Ovary (tissue), 3 donors: ENCODE measurements around the gene SIRT2.

Experiments used
- POLR2A ChIP-seq: fragments of 450-650 bp; IDR thresholded peaks from one replicate; pipeline ENCODE4 v1.6.1; 2017; ENCODE audit warnings: antibody characterized with exemption, mild to moderate bottlenecking, moderate library complexity
- TF ChIP-seq, protein P1 (sequence below), 3 donors: fragments of 450-650 bp in 2 of 3; fragments of 200-600 bp in 1 of 3; IDR thresholded peaks; one replicate each; pipeline versions ENCODE4 v1.5.1 to v1.8.0; 2016 to 2022; ENCODE audit warnings: antibody characterized with exemption in 3 of 3, mild to moderate bottlenecking in 1 of 3
- donor health status: DM: no; HTN: no; CAD: no.

DNA sequence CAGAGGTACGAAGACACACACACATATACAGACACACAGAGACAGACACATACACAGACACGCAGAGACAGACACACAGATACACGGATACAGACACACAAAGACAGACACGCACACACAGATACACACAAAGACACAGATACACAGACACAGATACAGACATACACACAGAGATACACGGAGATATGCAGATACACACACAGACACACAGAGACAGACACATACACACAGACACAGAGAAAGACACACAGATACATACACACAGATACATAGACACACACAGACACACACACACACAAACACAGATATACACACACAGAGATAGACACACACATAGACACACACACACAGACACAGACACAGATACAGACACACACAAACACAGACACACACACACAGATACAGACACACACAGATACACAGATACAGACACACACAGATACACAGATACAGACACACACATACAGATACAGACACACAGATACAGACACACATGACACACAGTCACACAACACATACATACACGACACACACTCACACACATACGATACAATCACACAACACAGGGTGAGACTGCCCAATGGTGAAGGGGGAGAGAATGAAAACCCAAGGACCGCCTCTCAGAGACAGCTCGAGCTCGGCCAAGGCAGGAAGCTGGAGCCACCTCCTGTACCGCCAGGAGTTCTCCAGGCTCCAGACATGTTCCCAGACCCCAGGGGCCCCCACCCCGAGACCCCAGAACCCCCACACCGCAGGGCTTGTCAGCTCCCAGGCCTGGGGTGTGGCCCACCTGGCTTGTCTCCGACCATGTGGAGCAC is 21.4 kb upstream of the SIRT2 start:
- TF ChIP-seq, protein P1, sequence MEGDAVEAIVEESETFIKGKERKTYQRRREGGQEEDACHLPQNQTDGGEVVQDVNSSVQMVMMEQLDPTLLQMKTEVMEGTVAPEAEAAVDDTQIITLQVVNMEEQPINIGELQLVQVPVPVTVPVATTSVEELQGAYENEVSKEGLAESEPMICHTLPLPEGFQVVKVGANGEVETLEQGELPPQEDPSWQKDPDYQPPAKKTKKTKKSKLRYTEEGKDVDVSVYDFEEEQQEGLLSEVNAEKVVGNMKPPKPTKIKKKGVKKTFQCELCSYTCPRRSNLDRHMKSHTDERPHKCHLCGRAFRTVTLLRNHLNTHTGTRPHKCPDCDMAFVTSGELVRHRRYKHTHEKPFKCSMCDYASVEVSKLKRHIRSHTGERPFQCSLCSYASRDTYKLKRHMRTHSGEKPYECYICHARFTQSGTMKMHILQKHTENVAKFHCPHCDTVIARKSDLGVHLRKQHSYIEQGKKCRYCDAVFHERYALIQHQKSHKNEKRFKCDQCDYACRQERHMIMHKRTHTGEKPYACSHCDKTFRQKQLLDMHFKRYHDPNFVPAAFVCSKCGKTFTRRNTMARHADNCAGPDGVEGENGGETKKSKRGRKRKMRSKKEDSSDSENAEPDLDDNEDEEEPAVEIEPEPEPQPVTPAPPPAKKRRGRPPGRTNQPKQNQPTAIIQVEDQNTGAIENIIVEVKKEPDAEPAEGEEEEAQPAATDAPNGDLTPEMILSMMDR (IDR thresholded peaks at IDR 0.05): no peak
- no peak for TF ChIP-seq POLR2A
